GM18498 (cell line): ENCODE results near the gene CCR3.

Experiments used
- ATAC-seq: cut with Tn5 transposase; IDR thresholded peaks from one replicate; pipeline ENCODE4 v1.9.1; 2021; ENCODE audit warnings: mild to moderate bottlenecking, moderate library complexity; ENCODE audit not compliant: unreplicated experiment

The CCR3 gene

DNA sequence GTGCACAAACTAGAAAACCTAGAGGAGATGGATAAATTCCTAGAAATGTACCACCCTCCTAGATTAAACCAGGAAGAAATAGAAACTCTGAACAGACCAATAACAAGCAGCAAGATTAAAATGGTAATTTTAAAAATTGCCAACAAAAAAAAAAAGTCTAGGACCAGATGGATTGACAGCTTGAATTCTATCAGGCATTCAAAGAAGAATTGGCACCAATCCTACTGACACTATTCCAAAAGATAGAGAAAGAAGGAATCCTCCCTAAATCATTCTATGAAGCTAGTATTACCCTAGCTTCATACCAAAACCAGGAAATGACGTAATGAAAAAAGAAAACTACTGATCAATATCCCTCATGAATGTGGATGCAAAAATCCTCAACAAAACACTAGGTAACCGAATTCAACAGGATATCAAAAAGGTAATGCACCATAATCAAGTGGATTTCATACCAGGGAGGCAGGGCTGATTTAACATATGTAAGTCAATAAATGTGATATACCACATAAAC, 24.0 kb upstream of the CCR3 start:
- ATAC-seq, result no peak

DNA sequence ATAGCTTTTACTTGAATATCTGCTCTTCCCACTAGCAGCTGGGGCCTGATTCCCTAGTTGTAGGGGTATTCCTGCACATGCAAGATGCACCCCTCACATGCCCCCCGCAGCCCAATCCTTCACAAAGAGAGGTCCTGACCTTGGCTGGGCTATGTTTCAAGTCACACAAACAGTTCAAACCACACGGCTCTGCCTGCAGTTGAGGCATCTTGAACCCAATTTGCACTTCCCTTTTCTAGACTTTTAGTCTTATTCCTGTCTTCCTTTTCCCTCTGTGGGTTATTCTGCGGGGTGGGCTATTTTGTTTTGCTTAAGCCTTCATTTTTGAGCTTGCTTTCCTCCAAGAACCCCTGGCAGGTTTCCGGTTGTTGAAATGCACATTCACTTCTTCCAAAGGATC, 20.9 kb upstream of the CCR3 start:
- no peak for ATAC-seq

DNA sequence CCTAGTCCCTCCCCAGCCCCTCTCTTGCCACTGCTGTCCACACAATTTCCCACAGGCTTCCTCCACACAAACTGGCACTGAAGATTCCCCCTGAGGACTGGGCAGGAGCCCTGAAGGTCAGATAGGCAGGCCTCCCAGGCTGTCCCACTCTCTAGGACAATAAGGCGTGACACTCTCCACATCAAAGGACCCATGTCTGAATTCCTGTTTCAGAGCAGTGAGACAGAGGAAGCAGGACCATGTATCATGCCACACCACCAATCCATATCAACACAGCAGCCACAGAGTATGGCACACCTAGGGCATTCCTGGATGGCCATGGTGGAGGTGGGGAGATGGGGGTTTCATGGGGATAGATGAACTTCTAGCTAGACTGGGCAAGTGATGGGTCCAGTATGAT, 20.3 kb upstream of the CCR3 start:
- no peak for ATAC-seq

DNA sequence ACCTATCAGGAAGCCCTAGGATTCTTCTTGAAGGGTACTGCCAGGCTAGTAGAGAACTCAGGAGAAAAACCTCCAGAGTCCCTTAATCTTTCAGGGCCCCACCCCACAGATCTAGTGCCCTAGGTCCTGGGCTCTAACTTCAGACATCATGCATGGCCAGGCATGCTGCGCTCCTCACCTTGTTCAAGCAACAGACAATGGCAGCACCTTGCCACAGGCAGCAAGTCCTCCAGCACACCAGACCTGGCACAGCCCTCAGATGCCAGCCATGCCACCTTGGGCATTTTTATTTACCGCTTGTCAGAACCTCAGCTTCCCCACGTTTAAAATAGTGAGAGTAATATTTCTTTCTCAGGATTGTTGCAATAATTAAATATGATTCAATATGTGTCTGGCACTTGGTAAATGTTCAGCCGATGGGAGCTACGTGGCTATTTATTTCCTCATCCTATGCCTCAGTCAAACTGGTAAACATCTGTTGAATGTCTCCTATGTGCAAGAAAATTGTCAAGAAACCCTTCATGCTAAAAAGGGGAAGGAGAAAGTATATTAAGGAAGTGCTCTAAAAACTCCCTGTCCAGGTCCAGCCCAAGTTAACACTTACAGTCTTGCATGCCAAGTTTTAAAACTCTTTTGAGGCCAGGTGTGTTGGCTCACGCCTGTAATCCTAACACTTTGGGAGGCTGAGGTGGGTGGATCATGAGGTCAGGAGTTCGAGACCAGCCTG, 19.7 kb upstream of the CCR3 start:
- no peak for ATAC-seq

DNA sequence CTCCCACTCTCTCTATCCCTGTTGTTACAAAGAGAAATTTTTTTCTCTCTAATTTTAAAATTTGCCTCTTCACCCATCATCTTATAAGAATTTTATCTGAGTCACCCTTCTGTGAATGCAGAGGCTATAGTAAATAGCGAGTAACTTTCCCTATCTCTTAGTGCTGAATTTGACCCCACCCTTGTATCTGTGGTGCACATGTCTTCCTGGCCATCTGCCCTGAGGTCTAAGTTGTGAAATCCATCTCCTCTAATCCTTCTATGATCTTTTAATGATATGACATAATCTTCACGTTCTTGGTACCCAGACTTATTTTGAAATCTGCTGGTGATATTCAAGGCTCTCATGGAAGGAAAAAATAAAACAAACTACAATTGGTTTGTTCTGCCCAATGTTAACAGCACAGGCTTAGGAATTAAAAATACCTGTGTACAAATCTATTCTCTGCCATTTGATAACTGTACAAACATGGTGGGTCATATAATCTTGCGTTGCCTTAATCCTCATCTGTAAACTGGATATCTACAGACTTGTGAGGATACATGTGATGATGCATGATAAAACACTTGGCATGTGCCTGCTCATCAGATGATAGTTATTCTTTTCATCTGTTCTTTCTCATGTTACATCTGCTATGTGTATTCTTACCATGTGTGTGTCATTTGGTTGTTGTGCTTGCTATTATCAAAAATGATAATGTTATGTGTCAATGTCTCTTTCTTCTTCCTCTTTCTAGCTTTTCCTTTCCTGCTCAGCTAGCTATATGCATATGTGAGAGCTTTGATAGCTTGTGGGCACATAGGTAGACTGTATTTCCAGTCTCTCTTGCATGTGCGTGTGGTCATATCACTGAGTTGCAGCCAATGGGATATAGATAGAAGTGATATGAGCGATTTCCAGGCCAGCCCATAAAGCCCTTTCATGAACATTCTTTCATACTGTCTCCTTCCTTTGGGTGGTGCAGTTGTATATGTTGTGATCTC, 13.7 kb upstream of the CCR3 start:
- no peak for ATAC-seq

DNA sequence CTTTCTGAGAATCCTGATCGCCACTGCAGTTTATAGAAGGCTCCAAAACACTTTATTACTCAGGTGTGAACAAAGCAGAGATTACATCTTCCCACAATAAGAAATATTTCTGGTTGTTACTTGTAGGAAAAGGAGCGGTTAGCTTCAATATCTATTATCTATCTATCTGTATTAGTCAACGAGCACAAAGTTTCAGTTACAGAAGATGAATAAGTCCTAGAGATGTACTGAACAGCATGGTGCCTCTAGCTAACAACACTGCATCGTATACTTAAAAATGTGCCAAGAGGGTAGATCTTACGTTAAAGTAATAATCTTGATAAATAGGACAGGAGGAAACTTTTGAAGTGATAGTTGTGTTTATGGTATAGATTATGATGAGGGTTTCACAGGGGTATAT, 10.9 kb upstream of the CCR3 start:
- ATAC-seq, result no peak

DNA sequence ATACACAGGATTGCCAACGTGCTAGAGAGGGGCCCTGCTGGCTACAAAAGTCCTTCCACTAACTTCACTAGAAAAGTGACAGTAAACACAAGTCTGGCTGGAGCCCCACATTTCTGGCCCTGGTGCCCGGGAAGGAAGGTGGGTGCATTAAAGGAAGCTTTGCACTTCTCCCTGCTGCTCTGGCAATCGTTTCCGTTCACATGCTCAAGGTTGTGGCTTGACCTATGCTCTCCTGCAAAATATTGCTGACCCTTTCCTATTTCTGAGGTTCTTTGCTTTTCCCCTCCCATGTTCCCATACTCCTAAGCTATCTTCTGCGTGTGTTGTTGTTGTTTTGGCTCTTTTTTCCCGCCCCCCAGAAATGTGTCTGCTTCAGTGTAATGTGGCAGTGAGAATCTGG, 9.1 kb upstream of the CCR3 start:
- no peak for ATAC-seq

DNA sequence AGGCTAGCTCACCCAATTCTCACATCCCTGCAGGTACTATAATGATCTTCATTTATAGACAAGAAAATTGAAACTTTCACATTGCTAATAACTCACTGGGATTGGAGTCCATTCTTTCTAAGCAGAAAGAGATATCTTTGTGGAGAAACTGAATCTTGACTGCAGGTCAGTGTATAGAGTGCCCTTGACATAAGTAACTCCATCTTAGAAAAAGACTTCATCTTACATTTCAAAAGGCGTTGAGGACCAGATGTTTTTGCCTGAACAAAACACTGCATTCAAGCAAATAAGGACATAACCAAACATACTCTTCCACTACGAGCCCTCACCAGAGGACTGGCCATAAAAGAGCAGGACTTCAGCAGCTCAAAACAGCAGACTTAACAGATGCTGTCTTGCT, 6.8 kb upstream of the CCR3 start:
- no peak for ATAC-seq

DNA sequence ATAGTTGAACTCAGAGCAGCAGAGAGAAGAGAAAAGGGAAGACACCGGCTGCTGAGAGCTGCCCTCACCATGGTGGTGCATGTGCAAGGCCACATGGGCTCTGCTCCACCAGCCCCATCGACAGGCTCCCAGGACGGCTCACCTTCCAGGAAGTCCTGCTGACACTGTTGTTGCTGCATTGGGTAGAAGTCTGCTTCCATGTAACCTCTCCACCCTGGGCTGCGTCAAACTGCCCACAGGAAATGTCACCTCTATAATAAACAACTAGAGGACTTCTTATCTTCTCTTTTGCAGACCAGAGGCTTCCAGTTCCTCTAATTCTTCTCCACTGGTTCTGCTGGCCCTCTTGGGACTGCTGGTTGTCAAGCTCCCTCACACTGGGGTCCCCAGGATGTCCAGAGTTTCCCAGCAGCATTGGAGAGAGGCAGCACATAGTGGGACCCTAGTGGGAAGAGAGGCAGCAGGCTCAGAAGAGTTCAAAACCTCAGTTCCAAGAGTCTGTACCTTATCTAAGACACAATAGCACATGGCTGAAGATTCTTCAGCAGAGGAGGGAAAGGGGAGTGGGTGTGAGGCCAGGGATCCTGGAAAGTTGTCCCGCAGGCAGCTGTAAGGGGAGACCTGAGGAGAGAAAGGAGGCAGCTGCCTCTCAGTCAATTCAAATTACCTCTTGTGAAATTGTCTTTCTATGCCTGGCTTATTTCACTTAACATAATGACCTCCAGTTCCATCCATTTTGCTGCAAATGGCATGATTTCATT, 5.8 kb upstream of the CCR3 start:
- no peak for ATAC-seq

DNA sequence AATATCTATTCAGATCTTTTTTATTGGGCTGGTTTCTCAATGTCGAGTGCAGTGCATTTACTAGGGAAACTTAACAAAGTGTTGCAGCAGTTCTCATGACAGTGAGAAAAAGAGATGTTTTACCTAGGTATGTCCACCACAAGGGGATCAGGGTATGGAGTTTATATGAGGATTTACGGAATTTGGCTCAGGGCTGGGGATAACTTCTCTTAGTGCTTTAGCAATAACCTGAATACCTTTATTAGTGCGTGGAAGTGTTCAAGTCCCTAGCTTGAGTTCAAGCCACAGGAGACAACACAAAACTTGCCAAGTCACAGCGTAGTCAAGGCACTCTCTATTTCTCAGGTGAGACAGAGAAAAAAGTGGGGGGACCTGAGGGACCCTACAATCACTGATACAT, 3.9 kb upstream of the CCR3 start:
- ATAC-seq, result no peak

DNA sequence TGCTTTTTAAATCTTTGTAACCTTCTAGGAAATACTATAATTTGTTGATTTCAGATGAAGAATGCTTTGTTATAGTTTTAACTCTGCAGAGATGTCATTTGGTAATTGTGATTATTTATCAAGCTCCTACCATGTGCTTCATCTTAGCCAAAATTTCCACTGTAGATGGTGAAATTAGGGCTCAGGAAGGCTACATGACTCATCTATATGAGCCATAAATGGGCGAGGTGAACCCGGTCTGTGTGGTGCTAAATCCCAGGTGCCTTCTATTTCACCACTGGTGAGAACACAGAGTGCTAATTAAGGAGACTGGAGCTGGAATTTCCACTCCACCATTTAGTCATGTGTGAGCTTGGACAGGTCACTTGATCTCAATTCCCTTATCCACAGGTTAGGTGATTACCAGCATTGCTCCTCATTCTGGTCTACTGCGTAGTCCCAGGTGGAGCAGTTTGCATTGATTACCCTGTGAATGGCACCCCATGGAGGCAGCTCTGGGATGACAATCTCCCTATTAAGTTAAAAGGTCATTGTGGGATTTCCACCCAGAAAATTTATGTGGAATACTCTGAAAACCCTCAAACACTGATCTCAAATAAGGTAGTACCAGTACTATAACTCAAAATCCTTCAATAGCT, 2.8 kb upstream of the CCR3 start:
- ATAC-seq, result no peak

DNA sequence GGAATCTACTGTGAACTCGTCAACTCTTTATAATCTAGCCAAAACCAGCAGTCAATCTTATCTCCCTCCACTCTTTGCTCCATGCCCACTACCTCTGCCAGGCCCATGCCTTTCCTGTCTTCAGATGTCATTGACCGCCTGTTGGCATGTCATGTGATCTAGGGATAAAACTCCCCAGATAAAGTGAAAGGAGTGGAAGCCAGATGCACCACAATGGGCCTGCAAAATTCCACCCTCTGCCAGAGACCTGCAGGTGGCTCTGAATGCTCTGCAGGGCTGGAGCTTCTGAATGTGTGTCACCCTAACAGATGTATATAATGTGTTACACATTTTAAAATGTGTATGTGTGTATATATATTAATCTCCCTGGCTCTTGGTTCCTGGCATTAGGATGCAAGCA, 2.3 kb upstream of the CCR3 start:
- ATAC-seq, result no peak

DNA sequence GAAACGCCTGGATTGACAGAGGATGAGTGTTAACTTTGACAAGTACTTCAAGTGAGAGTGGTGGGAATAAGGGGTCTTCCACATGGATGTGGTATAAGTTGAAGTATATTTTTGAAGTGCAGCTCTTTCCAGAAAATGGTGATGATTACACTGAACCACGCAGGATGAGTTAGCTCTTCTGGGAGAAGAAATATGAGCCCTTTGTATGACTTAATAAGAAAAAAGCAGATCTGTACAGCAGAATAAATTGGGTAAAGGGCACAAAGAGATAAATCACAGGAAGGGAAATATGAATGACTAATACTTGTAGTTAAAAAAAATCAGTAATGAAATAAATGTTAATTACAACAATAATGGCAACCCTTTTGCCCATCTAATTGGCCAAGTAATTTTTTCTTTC, 1.3 kb downstream of the CCR3 start:
- ATAC-seq, result no peak

DNA sequence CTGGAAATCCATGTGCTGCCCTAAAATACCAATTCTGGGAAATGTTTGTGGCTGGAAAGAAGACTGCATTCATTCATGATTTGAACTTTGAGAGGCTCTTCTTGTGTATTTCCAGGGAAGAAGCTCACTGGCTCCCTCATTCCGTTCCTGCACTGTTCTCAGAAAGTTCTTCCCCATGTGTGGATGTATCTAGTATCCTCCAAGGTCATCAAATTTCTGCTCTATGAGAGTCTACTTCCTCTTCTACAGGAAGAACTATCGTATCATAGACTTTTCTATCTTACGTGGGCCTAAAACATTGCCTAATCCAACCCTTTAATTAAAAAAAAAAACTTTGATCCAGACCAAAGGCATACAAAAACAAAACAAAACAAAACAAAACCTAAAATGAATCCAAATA, 2.9 kb downstream of the CCR3 start:
- ATAC-seq, result no peak

DNA sequence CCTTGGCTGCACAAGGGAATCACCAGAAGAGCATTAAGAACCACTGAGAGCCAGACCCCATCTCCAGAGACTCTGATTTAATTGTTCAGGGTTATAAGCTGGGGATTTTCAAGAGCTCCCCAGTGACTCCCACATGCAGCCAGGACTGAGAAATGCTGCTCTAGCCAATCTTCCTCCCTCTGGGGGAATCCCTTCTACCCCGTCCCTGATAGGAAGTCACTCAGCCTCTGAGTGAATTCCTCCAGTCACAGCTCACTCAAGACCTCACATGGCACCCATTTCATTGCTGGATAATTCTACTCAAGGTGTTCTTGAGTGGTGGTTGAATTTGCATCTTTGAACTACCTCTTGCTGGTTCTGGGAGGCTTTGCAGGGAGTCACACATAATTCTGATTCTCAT, 10.7 kb downstream of the CCR3 start:
- ATAC-seq, result no peak

DNA sequence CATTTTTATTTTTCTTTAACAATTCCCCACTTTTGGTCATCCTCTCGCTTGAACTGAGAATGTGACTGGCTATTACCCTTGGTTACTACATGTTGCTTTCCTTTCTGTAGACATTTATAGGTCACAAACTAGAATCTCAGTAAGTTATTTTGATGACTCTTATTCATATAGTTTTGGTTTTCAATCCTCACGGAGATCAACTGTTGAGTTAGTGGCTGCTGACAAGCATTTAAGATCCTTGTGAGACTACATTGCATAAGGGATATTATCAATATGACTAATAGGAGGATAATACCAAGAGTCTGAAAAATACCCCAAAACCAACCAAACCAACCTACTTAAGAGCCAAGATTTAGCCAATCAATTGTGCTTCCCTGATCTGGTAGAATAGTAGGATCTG, 16.3 kb downstream of the CCR3 start:
- no peak for ATAC-seq

DNA sequence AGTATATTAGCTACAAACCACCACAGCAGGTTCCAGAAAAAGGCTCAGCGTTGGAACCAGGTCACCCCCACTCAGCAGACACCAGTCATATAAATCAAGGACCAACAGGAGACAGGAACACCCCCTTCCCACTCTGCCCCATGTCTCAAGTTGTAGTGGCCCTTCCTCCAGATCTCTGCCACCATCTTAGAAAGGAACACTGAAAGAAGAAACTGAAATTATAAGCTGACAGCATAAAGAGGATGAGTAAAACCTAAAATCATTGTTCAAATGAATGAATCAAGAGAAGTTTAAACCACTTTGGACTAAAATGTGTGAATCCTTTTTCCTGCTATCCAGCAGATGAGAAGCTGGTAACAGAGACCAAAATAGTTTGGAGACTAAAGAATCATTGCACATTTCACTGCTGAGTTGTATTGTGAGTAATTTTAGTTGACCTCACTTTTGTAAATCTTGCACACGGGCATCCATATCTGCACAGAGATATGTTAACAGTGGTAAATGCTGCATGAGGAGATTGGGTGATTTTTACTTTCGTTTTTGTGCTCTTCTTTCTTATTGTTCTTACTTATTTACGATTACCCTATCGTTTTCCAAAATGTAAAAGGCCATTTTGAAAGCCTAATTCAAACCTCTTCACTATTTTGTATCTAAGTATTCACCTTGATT, 19.8 kb downstream of the CCR3 start:
- no peak for ATAC-seq

DNA sequence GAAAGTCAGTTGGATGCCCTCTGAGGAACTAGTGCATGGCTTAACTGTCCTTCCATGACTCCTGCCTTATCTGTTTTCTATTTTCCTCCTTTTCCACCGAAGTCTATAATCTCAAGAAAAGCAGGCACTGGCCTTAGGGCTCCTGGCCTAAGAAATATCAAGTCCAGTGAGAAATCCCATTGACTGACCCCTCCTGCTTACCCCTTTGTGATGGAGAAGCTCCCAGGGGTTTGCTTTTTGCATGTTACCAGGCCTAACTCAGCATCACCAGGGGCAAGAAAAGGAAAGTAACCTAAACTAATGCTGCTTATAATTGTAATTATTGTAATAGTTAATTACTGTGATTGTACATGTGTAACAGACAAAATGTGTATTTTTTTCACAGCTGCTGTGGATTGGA, 21.7 kb downstream of the CCR3 start:
- no peak for ATAC-seq

DNA sequence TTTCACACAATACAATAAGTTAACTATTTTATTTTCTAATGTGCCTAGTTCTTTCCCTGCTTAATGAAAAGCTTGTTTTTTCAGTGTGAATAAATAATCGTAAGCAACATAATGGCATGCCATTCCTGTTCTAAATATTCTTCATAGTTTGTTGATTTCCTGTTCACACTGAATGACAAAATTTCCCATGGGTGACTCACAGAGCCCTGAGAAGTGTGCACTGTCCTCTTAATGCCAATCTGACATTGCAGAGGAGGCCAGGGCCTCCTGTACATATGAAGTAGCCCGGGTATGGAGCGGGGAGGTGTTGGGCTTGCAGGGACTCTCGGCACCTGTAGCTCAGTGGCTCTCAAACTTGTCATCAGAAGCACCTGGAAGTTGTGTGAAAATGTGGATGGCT, 24.3 kb downstream of the CCR3 start:
- ATAC-seq, result no peak

DNA sequence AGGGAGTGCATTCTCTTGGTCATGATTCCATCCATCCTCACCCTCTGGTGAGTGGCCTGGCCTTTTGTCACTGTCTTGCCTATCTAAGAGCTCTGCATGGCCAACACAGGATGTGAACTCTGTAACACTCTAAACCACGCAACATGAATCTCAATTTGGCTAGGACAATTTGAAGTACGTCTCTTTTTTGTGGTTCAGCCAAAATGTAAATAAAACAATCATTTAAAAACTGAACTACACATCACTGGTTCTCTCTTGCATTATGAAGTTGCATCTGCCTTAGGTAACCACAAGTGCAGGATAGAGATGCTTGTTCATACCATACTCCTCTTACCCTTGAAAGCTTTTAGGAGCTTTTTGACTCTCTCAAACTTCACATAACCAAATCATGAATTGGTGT, 27.3 kb downstream of the CCR3 start:
- ATAC-seq, result no peak
